Lung microvascular endothelial cell (primary cell): Measurements from ENCODE around the gene ATP13A2. TPM values are rescaled to one million over a fixed set of nuclear protein-coding genes. Genes with fewer than 3 reads are reported as not detected.
"Not testable (repeated sequence)": the region's sequence is repeated elsewhere in the genome, so short reads cannot be mapped to it uniquely, and the experiment has no call there.

Source experiments
- DNase-seq, 2 donors: peaks; one replicate each; pipeline versions ENCODE4 v3.0.0 to v3.0.0-alpha.2; 2010; ENCODE audit warnings: low read depth in 2 of 2
- total RNA-seq: library from RNA; depleted of rRNA; stranded (reverse); fragments of >200 nt; gene quantifications from 2 replicates; pipeline ENCODE4 v1.2.1, GENCODE V29; 2014

Gene ATP13A2
- total RNA-seq, 1 donor from 2014 or later, result 44.6 TPM

DNA sequence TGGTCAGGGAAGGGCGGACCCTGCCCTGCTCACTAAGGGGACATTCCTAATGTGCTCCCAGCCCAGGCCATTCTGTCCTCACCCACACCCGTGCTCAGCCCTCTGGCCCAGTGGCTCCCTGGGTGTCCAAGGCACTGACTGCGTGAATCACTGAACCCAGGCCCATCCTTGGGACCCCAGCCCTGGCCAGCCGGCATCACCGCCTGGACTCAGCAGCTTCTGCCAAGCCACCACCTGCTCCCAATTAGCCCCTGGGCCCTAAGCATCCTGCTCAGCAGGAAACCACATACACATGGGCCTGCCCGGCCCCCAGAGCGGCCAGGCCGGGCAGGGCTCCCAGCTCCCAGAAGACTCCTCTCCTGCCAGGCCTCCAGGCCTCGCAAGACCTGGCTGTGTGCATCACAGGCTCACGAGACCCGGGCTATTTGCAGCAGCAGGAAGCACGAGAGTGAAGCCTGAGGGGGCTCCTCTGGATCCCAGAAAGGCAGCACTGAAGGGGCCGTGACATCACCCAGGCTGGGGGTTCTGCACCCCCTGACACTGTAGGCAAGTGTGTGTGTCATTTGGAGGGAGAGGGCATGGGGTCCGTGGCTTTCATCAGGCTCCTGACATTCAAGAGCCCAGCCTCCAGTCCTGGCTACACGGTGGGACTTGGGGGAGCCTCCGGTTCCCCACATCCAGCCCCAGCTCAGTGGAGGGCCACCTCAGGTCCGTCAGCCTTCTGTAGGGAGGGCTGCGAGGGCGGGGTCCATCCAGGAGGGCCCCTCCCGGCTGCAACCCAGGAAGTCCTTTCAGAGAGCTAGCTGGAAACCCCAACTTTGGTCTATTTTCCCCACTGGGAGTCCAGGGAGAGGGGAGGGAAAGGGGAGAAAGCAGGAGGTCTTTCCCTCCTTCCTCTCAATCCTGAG lies 32.9 kb downstream of the ATP13A2 start:
- DNase-seq, result peak; percentile 41 to 90

DNA sequence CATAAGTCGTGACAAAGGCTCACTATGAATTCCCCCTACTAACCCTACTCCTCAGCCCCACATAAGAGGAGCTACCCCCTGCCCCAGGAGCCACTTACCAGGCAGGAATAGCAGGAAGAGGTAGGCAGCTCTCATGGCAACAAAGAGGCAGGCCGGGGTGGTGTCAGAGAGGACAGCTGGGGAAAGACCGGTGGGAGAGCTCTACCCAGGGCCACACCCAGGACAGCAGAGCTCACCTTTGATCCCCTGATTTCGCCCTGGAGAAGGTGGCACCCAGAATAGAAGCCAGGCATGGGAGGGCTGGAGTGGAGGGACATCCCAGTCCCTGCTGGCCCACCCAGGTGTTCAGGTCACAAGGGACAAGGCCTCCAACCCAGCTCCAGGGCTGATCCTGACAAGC lies 33.6 kb downstream of the ATP13A2 start:
- no peak for DNase-seq

DNA sequence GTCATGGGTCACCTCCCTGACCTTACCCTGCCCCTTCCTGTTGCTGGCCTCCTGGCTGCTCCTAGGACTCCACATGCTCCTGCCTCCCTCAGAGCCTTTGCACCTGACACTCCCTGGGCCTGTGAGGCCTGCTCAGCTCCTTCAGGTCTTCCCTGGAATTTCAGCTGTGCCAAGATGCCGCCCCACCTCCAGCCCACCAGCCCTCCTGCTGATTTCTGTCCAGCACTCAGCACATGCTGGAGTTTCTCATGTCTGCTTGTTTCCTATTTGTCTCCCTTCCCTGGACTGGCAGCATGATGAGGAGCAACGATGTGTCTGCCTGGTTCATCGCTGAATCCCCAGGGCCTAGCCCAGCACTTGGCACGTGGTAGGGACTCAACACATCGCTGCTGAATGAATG lies 34.4 kb downstream of the ATP13A2 start:
- DNase-seq, result no peak

DNA sequence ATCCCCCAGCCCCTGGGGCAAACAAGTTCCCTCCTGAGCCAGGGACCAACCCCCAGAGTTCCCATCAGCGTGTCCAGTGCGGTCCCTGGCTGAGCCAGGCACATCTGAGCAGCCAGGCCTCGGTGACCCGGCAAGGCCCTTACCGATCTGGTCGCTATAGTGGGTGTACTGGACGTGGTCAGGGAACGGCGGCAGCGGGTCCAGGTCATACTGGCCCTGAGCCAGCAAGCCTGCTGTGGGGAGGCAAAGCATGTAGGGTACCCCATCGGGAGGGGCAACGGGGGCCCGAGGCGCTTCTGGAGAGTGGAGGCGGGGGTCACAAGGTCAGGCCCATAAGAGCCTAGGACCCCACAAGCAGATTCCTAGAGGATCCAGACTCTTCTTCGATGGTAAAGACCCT lies 34.8 kb downstream of the ATP13A2 start:
- no peak for DNase-seq

DNA sequence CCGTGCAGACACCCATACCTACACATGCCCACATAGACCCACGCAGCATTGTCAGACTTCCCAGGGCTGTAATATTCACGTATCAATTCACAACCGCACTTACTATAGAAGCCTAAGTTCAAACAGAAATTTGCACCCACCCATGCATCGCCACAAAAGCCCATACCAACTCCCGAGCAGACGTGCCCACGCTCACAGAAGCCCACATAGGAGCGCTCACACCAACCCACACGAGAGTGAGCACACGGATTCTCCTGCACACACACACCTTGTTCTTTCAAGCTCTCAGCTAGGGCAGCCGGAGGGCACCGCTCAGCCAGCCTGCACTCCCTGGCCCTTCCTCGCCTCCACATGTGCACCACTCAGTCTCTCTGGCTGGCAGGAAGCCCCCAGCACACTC lies 35.9 kb downstream of the ATP13A2 start:
- no peak for DNase-seq

DNA sequence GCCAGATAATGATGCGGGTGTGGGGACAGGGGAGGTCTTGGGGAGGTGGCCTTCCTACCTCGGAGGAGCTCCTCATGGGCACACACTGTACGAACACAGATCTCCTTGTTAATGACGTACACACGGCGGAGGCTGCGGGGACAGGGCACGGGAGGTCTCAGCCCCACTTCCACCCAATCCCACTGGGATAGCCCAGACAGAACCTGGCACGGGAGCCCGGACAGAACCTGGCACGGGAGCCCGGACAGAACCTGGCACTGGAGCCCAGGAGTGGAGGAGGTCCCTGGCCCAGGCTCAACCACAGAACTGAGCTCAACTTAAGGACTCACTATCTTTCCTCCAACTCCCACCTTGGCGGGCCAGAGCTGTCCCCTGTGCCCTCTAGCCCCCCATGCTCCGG lies 36.5 kb downstream of the ATP13A2 start:
- no peak for DNase-seq

DNA sequence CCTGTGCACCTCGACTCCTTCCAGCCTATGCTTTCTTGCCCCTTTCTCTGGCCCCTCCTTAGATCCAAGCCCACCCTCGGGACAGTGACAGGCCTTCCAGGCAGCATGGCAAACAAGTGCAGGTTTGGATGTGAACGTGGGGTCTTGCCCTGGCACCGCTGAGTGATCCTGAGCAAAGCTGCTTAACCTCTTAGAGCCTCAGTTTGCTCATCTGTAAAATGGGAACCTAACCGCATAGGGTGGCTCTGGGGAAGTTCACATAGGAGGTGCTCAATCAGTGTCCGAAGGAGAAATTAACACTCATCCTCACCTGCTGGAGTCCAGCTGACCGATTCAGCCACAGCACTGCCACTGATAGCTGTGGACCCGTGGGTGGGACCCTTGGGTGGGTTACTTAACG lies 38.5 kb downstream of the ATP13A2 start:
- DNase-seq, result no peak

DNA sequence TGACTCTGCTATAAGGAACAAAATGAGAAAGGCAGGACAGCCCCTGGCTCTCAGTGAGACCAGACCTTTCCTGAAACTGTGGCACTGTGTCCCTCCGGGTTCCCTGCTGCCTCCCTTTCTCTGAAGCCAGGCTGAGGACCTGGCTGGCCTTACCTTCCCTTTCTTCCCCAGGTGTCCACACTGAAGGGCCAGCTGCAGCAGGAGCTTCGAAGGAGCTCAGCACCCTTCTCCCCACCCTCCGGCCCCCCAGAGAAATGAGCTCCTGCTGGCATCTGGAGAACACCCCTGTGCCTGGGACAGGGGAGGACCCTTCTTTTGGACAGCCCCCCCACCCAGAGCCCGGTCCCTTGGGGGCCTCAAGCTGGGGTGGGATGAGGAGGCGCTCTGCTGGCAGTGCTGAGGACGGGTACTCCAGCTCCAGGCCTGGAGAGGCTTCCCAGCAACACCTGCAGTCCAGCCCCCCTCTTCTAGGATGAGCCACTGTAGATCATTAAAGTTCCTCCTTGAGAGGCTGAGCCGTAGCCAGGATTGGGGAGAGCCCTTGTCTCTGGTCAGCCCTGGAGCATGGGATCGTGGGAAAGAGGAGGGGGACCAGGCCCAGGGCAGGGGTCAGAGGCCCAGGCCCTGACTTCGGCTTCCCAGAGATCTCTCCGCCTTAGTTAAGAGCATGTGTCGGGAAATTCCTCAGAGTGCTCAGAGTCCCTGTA lies 39.4 kb downstream of the ATP13A2 start:
- no peak for DNase-seq

DNA sequence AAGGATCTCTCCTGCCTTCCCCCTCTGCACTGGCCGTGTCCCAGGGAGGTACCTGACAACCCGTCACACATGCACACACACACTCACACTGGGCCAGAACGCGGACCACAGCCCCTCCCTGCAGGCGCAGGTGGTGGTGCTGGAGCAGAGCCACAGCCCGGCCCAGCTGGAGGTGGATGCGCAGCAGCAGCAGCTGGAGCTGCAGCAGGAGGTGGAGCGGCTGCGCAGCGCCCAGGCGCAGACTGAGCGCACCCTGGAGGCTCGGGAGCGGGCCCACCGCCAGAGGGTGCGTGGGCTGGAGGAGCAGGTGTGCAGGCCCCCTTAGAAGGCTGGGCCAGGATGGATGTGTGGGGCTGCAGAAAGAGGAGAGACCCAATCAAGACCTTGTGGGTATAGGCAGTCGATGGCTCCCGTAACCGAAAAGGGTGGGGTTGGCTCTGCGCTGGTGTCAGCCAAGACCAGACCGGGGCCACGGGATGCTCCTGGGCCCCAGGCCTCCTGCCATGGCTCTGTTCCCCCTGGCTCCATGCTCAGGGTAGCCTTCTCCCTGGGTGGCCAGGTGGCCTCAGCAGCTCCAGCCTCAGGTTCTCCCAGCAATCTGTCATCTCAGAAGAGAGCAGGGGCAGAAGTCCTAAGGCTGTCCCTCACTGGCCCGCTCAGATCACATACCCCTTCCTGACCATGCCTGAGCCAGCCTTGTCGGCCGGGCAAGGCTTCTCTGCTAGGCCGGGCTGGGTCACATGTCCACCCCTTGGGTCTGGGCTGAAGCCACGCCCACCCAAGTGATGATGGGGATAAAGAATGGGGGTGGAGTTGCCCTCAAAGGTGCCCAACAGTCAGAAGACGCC lies 40.2 kb downstream of the ATP13A2 start:
- DNase-seq, result peak in 1 of 2 donors; percentile 56

DNA sequence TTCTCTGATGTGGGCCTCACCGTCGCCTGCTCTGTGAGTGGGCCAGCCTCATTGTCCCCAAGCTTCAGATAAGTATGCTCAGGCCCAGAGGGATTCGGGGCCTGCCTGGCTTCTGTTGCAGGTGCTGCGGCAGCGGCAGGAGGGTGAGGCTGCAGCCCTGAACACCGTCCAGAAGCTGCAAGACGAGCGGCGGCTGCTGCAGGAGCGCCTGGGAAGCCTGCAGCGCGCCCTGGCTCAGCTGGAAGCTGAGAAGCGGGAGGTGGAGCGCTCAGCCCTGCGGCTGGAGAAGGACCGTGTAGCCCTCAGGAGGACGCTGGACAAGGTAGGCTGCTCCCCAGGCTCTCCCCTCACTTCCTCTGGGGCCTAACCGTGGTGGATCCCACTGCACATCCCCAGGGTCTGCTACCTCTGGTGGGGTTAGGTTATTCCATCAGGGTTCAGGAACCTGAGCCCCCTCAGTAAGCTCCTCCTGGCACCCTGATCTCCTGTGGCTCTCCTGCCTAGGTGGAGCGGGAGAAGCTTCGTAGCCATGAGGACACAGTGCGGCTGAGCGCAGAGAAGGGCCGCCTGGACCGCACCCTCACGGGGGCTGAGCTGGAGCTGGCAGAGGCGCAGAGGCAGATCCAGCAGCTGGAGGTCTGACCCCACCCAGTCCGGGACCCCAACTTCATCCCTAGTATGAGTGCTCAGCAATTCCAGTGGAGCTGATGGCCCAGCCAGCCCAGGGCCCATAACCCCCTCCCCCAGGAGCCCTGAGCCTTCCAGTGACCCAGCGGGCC lies 41.4 kb downstream of the ATP13A2 start:
- DNase-seq, result no peak

DNA sequence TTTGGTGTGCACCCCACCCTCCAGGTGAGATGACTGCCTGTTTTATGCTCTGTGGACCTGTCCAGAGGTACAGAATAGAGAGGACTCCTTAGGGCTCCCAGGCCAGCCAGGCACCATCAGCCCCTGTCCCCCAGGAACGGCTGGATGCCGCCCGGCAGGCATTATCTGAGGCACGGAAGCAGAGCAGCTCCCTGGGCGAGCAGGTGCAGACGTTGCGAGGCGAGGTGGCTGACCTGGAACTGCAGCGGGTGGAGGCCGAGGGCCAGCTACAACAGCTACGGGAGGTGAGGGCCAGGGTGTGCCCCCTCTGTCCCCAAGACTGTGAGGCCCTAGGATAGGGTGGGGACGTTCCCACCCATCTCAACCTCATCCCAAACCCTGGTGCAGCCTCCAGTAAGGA lies 42.1 kb downstream of the ATP13A2 start:
- DNase-seq, result no peak

DNA sequence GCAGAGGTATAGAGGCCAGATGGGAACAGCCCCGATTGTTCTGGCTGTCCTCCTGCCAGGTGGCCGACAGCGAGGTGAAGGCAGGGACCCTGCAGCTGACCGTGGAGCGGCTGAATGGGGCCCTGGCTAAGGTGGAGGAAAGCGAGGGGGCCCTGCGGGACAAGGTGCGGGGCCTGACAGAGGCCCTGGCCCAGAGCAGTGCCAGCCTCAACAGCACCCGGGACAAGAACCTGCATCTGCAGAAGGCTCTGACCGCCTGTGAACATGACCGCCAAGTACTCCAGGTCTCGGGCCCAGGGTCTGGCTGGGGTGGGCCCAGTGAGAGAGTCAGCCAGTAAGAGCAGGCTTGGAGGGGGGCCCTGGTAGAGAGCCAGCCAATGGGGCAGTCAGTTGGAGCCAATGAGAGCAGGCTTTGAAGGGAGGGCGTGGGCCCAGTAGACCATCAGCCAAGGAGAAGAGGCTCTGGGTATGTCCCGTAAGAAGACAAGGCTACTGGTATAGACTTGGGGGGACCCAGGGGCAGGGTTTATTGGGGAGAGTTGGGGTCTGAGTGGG lies 42.6 kb downstream of the ATP13A2 start:
- no peak for DNase-seq

DNA sequence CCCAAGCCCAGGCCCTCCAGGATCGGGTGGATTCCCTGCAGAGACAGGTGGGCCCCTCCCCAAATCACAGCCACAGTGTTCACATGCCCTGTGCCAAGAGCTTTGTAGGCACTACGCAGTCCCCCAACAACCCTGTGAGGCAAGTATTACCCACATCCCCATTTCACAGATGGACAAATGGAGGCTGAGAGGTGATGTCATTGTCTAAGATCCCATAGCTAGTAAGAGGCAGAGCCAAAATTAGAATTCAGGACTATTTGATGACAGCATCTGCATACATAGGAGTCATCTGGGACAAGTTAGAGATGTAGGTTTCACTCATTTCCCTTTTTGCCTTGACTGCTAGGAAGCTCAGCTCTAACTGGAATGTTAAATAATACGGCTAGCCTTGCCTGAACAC lies 43.4 kb downstream of the ATP13A2 start:
- no peak for DNase-seq

DNA sequence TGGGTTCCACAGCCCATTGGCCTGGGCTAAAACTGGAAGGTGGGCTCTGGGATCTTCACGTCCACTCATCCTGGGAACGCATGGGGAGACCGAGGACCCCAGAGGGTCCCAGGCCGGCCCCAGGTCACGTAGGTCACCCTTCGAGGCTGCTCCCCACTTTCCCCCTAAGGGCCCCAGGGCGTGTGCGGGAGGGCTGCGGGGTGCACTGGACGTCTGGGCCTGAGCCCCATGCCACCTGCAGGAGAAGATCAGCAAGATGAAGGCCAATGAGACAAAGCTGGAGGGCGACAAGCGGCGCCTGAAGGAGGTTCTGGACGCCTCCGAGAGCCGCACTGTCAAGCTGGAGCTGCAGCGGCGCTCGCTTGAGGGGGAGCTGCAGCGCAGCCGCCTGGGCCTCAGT lies 43.8 kb downstream of the ATP13A2 start:
- DNase-seq, result no peak

DNA sequence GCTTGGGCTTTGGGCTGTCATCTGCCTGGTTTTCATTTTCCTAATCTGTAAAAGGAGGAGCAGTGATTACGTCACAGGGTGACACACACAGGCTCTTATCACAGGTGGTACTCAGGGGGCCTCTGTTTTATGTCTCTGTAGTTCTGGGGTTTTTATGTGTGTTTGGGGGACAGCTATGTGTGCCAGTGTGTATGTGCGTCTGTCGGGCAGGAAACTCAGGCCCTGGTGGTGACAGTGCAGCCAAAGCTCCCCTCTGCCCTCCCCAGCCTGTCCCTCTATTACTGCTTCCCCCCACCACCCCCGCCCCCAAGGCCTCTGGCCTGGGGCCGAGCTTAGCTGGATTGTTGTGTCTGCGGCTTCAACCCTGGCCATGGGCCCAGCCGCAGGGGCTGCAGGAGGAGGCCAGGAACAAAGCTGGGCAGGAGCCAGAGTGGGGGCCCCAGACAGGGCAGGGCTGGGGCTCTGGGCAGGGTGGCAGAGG lies 44.6 kb downstream of the ATP13A2 start:
- peak; percentile 77 to 85 for DNase-seq

DNA sequence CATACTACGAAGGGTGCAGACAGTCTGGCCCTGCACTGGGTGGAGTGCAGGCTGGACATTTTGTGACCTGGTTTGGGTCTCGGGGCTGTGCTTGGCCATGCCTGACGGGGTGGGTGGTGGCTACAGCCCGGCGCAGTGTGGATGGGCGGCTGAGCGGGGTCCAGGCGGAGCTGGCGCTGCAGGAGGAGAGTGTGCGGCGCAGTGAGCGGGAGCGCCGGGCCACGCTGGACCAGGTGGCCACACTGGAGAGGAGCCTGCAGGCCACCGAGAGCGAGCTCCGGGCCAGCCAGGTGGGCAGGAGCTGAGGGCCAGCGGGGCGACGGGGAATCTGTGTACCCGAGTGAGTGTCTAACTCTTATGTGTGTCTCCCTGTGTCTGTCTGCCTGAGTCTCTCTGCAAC lies 45.4 kb downstream of the ATP13A2 start:
- DNase-seq, result no peak

DNA sequence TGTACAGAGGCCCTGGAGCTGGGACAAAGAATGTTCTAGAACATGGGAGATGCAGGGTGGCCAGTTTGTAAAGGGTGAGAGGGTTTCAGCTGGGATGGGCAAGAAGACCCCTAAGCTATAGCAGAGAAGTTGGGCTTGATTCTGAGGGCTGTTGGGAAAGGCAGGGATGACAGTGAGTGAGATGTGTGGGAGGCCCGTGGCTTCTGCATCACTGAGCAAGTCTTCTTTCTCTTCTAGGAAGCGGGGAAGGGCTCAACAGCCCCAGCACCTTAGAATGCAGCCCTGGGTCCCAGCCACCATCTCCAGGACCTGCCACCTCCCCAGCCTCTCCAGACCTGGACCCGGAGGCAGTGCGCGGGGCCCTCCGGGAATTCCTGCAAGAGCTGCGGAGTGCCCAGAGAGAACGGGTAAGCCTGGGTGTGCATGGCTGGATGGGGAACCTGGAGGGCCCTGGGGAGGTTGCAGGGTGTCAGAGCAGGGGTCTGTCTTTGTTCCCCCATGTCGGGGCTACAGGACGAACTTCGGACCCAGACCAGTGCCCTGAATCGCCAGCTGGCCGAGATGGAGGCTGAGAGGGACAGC lies 46.2 kb downstream of the ATP13A2 start:
- no peak for DNase-seq

DNA sequence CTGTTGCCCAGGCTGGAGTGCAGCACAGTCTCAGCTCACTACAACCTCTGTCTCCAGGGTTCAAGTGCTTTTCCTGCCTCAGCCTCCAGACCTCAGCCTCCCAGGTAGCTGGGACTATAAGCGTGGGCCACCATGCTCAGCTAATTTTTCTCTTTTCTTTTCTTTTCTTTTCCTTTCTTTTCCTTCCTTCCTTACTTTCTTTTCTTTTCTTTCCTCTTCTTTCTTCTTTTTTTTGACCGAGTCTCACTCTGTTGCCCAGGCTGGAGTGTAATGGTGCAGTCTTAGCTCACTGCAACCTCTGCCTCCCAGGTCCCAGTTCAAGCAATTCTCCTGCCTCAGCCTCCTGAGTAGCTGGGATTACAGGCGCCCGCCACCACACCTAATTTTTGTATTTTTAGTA lies 47.6 kb downstream of the ATP13A2 start:
- DNase-seq, result not testable (repeated sequence)

DNA sequence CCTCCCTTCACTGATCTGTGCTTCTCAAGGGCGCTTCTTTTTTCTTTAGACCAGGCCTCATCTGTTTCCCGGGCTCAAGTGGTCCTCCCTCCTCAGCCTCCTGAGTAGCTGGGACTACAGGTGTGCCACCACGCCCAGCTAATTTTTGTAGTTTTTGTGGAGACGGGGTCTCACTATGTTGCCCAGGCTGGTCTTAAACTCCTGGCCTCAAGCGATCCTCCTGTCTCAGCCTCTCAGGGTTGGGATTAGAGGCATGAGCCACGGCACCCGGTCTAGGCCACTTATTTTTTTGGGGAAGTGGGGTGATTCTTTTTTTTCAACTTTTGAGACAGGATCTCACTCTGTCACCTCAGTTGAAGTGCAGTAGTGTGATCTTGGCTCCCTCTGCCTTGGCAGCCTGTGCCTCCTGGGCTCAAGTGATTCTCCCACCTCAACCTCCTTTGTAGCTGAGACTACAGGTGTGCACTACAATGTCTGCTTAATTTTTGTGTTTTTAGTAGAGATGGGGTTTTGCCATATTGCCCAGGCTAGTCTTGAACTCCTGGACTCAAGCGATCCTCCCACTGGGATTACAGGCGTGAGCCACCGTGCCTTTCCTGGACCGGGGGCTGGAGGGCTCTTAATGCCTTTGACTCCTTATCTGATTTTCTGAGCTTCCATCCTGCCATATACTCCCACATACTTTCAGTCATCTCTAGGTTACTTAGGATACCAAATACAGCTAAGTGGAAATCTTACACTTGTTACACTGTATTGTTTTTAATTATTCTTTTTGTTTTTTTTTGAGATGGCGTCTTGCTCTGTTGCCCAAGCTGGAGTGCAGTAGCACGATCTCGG lies 50.2 kb downstream of the ATP13A2 start:
- DNase-seq, result no peak
